Hematopoietic multipotent progenitor cell (in vitro differentiated cells): ENCODE results near the gene GRAMD1B. TPM values are rescaled to one million over a fixed set of nuclear protein-coding genes. Genes with fewer than 3 reads are reported as not detected.
"Not testable (repeated sequence)": the region's sequence is repeated elsewhere in the genome, so short reads cannot be mapped to it uniquely, and the experiment has no call there.

Experiments used
- DNase-seq, 3 donors: peaks; one replicate each; pipeline ENCODE4 v3.0.0-alpha.2; 2011 to 2015; ENCODE audit warnings: low read depth in 2 of 3, low spot score in 2 of 3
- total RNA-seq: library from RNA; depleted of rRNA; stranded (reverse); fragments of >200 nt; gene quantifications from one replicate; pipeline ENCODE4 v1.2.3, GENCODE V29; 2012

The GRAMD1B gene
- total RNA-seq, 1 donor, result 18.9 TPM

GRCh38 chr11:123505546-123506299 is 75.7 kb downstream of the GRAMD1B start:
- DNase-seq, result no peak

- DNase-seq, result no peak
These were observed 77.0 kb downstream of the GRAMD1B start for GRCh38 chr11:123507043-123507442.

- DNase-seq, result peak in 2 of 3 donors; percentile 9 to 16
These were observed 79.9 kb downstream of the GRAMD1B start for GRCh38 chr11:123509737-123510578.

- no peak for DNase-seq
These were observed 80.5 kb downstream of the GRAMD1B start for GRCh38 chr11:123510579-123510905.

GRCh38 chr11:123511037-123511870 is 81.2 kb downstream of the GRAMD1B start:
- DNase-seq, result peak; percentile 31 to 81 (median 78)

GRCh38 chr11:123513309-123513708 is 83.2 kb downstream of the GRAMD1B start:
- not testable (repeated sequence) for DNase-seq

GRCh38 chr11:123516238-123516637 is 86.2 kb downstream of the GRAMD1B start:
- no peak for DNase-seq

GRCh38 chr11:123517559-123518364 is 87.7 kb downstream of the GRAMD1B start:
- no peak for DNase-seq

- DNase-seq, result no peak
These were observed 88.5 kb downstream of the GRAMD1B start for GRCh38 chr11:123518496-123519054.

GRCh38 chr11:123519055-123519796 is 89.2 kb downstream of the GRAMD1B start:
- no peak for DNase-seq

GRCh38 chr11:123519797-123520193 is 89.7 kb downstream of the GRAMD1B start:
- no peak for DNase-seq

GRCh38 chr11:123520476-123520875 is 90.4 kb downstream of the GRAMD1B start:
- not testable (repeated sequence) for DNase-seq

- DNase-seq, result no peak
These were observed 90.9 kb downstream of the GRAMD1B start for GRCh38 chr11:123521001-123521400.

GRCh38 chr11:123521930-123522329 is 91.9 kb downstream of the GRAMD1B start:
- no peak for DNase-seq

- DNase-seq, result no peak
These were observed 93.5 kb downstream of the GRAMD1B start for GRCh38 chr11:123523539-123523938.

- no peak for DNase-seq
These were observed 95.0 kb downstream of the GRAMD1B start for GRCh38 chr11:123525097-123525496.

- no peak for DNase-seq
These were observed 95.4 kb downstream of the GRAMD1B start for GRCh38 chr11:123525511-123525918.

- no peak for DNase-seq
These were observed 96.1 kb downstream of the GRAMD1B start for GRCh38 chr11:123526027-123526805.
